HK-2 (cell line): Measurements from ENCODE around the gene MRPL10.

ENCODE experiments used
- DNase-seq: peaks from one replicate; pipeline ENCODE4 v3.0.0-alpha.2; 2018; ENCODE audit not compliant: unreplicated experiment

The MRPL10 gene

GRCh38 chr17:47860386-47860785, 29.0 kb upstream of the MRPL10 start:
- DNase-seq = no peak

GRCh38 chr17:47857551-47858455, 26.5 kb upstream of the MRPL10 start:
- DNase-seq = no peak

- DNase-seq = no peak
Observed at GRCh38 chr17:47856830-47857229, 25.5 kb upstream of the MRPL10 start.

GRCh38 chr17:47855737-47856136, 24.4 kb upstream of the MRPL10 start:
- no peak for DNase-seq

GRCh38 chr17:47853616-47854015, 22.3 kb upstream of the MRPL10 start:
- no peak for DNase-seq

- DNase-seq = no peak
Observed at GRCh38 chr17:47852113-47852949, 21.0 kb upstream of the MRPL10 start.

- DNase-seq = no peak
Observed at GRCh38 chr17:47851764-47852112, 20.4 kb upstream of the MRPL10 start.

- peak; percentile 85 for DNase-seq
Observed at GRCh38 chr17:47850692-47851573, 19.6 kb upstream of the MRPL10 start, which contains the start of gene SP6. SP6 (minus strand) TSS chr17:47851163; CDS start chr17:47848429, 2,734 bp downstream.

- DNase-seq = no peak
Observed at GRCh38 chr17:47850373-47850691, 19.0 kb upstream of the MRPL10 start.

- no peak for DNase-seq
Observed at GRCh38 chr17:47848198-47848513, 16.8 kb upstream of the MRPL10 start.

- DNase-seq = no peak
Observed at GRCh38 chr17:47847341-47848197, 16.2 kb upstream of the MRPL10 start.

GRCh38 chr17:47846716-47847340, 15.5 kb upstream of the MRPL10 start:
- DNase-seq = no peak

GRCh38 chr17:47845716-47846075, 14.4 kb upstream of the MRPL10 start:
- no peak for DNase-seq

GRCh38 chr17:47844814-47845715, 13.7 kb upstream of the MRPL10 start:
- no peak for DNase-seq

GRCh38 chr17:47844227-47844626, 12.9 kb upstream of the MRPL10 start:
- no peak for DNase-seq

GRCh38 chr17:47843391-47843730, 12.0 kb upstream of the MRPL10 start:
- no peak for DNase-seq

GRCh38 chr17:47841488-47842291, 10.3 kb upstream of the MRPL10 start:
- DNase-seq = no peak

- DNase-seq = peak; percentile 97
Observed at GRCh38 chr17:47840742-47841487, 9.6 kb upstream of the MRPL10 start, which contains the start of gene SCRN2. SCRN2 (minus strand) TSS chr17:47841273; CDS start chr17:47840843, 430 bp downstream.
